Tibial nerve (tissue), 4 donors: ENCODE data around the gene SPACA1.

Experiments used
- CTCF ChIP-seq, 5 experiments: fragments of 200-600 bp in 3 of 5; fragments of 450-650 bp in 2 of 5; sonication (generic) in 3 of 5; IDR thresholded peaks; one replicate each; pipeline ENCODE4 v1.5.1; 2016 to 2019; ENCODE audit warnings: antibody characterized with exemption in 5 of 5, mild to moderate bottlenecking in 3 of 5, moderate library complexity in 2 of 5
- EP300 ChIP-seq, 2 donors: sonication (generic); formaldehyde crosslinking; IDR thresholded peaks; one replicate each; pipeline ENCODE4 v1.6.1; 2017; ENCODE audit warnings: antibody characterized with exemption in 2 of 2, mild to moderate bottlenecking in 1 of 2
- POLR2A ChIP-seq, 2 donors: fragments of 450-650 bp; IDR thresholded peaks; one replicate each; pipeline ENCODE4 v1.6.1; 2017; ENCODE audit warnings: antibody characterized with exemption in 2 of 2, mild to moderate bottlenecking in 2 of 2, moderate library complexity in 2 of 2

DNA sequence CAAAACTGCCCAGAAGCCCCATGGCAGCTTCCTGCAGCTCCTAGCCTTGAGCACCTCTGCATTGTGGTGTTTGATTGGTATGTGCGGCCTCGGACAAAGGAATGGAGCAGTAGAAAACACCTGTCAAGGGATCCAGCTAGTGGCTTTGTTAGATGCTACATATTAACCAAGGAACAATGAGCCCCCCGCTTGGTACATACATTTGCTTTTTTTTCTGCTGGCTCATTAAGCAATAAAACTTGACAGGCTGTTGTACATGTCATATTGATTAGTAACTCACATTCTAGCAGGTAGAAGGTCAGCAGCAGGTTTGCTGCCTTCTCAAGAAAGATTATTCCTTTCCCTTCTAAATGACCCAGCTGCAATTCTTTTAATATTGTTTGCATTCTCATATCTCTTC, 937 bp downstream of the SPACA1 start:
- TF ChIP-seq CTCF (IDR thresholded peaks at IDR 0.05), result no peak
- TF ChIP-seq POLR2A (IDR thresholded peaks at IDR 0.05), result no peak
- no peak for TF ChIP-seq EP300 (IDR thresholded peaks at IDR 0.05)
